PC-9 (cell line): ENCODE data around the gene DUSP9.

ENCODE experiments used
- CTCF ChIP-seq: fragments of 200-600 bp; sonication (generic); conservative IDR thresholded peaks from 2 replicates; pipeline ENCODE4 v1.6.1; 2017; ENCODE audit warnings: mixed run types, antibody characterized with exemption, mild to moderate bottlenecking, moderate library complexity
- EZH2 ChIP-seq: fragments of 200-600 bp; sonication (generic); IDR thresholded peaks from 2 replicates; pipeline ENCODE4 v1.8.0; 2017; ENCODE audit warnings: antibody characterized with exemption, low read depth

- TF ChIP-seq CTCF (no peak), EZH2 (no peak)
Measured at GRCh38 chrX:153601511-153602110, 45.4 kb upstream of the DUSP9 start.
